ENCODE measurements around the gene WDR64. TPM values are rescaled to one million over a fixed set of nuclear protein-coding genes. Genes with fewer than 3 reads are reported as not detected.

WDR64 gene
- total RNA-seq, 2 experiments from 2014 or later = 0.21 to 0.31 TPM

DNA sequence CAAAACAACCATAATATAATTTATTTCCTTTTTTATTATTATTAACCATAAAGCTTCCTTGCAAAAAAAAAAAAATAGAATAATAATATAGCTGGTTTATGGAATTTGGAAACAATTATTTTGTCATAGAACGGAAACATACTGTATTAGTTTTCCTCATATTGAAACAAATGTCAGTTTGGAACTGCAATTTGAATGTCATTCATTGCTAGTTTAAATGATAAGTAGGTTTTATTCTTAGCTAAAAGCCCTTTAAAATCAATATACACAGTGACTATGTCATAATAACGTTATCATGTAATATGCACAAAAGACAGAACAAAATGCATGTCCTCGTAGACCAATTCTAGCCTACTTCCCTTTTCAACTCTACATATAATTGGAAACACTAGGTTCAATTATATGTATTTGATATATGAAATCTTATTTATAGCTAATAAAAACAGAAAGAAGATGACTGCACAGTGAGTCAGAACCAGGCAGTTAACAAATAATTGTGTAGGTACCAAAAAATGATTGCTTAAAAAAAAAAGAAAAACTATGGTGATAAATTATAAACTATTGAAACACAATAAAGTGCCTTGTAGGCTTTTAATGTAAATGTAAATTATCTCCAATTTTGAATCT is 110.7 kb downstream of the WDR64 start:
- Mint-ChIP-seq H3K9me3 (ENCODE audit: insufficient read depth) (no peaks in the 10 kb centered on the region), H3K27me3 (ENCODE audit: low read depth) (no peaks in the 10 kb centered on the region), H3K4me1 (ENCODE audit: low read depth) (no peaks in the 10 kb centered on the region), H3K4me3 (no peak overlapping the region), H3K36me3 (ENCODE audit: low read depth) (no peaks in the 10 kb centered on the region), H3K27ac (no peak overlapping the region)
- DNase-seq (no peak), ATAC-seq (no peak)
- POLR2A ChIA-PET = no interaction called here
- CTCF ChIA-PET = no interaction called here

DNA sequence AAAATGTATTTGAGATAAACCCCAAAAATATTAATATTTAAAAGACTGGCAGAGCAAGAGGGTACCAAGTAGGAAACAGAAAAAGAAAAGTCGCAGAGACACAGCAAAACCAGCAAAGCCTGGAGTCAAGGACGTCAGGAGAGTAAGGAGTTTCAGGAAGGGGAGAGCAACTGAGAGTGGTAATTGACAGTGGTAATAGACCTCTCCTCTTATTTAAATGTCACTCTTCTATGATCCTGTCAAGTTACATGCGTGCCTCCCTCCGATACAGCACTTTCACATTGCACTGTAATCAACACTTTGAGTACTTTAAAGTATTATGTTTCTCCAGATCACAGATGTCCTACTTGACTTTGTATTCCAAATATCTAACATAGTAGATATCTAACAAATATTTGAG is 113.3 kb downstream of the WDR64 start:
- ChIA-PET POLR2A (no interaction called here), CTCF (interaction anchor here (1.2 kb wide), 1 partner anchor 155 kb away, joined by 3 read pairs; no protein-coding TSS in a partner anchor)
- Mint-ChIP-seq H3K27me3 (ENCODE audit: low read depth) (no peaks in the 10 kb centered on the region), H3K27ac (no peak overlapping the region), H3K4me3 (no peak overlapping the region), H3K9me3 (ENCODE audit: insufficient read depth) (no peaks in the 10 kb centered on the region), H3K36me3 (ENCODE audit: low read depth) (no peaks in the 10 kb centered on the region), H3K4me1 (ENCODE audit: low read depth) (no peaks in the 10 kb centered on the region)
- no peak for DNase-seq
- ATAC-seq = no peak

DNA sequence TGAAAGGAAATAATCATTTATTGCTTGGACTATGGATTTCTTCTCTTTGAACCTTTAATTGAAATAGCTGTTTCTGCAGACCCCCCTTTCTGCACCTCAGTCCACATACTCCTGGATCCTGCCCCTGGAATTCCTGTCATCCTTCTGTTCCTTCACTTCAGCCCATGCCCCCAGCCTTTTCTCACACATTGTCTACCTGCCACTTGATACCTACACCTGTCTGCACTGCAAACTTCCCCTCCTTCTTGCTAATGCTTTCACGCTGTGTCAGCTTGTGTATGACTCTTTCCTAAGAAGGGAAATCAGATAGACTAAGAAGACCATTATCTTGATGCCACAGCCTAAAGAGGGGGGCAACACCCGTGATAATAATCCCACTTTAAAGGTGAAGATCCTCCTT is 115.7 kb downstream of the WDR64 start:
- H3K9me3 Mint-ChIP-seq (ENCODE audit: insufficient read depth) = no peaks in the 10 kb centered on the region
- H3K27me3 Mint-ChIP-seq (ENCODE audit: low read depth) = no peaks in the 10 kb centered on the region
- H3K27ac Mint-ChIP-seq = no peak overlapping the region
- H3K4me1 Mint-ChIP-seq (ENCODE audit: low read depth) = no peaks in the 10 kb centered on the region
- H3K4me3 Mint-ChIP-seq = no peak overlapping the region
- no peaks in the 10 kb centered on the region for H3K36me3 Mint-ChIP-seq (ENCODE audit: low read depth)
- DNase-seq (no peak), ATAC-seq (no peak)
- ChIA-PET POLR2A (no interaction called here), CTCF (interaction anchor here (0.6 kb wide), 1 partner anchor 156 kb away, joined by 3 read pairs; no protein-coding TSS in a partner anchor)

DNA sequence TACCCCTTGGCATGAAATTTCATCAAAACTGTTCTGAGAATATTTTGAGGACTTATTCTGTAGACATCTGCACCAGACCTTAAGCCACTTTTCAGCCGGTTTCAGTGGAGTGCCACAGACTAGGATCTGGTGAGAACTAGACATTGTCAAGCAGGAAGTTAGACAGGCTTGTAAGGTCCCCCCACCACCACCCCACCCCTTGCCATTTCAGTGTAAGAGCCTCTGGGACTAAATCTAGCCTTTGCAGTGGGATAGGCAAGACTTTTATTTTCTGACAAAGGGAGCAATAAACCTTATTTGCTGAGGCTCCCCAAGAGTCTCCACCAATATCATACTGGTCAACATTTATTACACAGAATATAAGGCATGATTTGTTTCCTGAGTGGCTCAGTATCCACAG is 118.0 kb downstream of the WDR64 start:
- no peaks in the 10 kb centered on the region for H3K27me3 Mint-ChIP-seq (ENCODE audit: low read depth)
- no peaks in the 10 kb centered on the region for H3K9me3 Mint-ChIP-seq (ENCODE audit: insufficient read depth)
- ATAC-seq (no peak), DNase-seq (no peak)
- POLR2A ChIA-PET = no interaction called here
- no peaks in the 10 kb centered on the region for H3K36me3 Mint-ChIP-seq (ENCODE audit: low read depth)
- H3K4me1 Mint-ChIP-seq (ENCODE audit: low read depth) = no peaks in the 10 kb centered on the region
- no peak overlapping the region for H3K4me3 Mint-ChIP-seq
- CTCF ChIA-PET = no interaction called here
- no peak overlapping the region for H3K27ac Mint-ChIP-seq

DNA sequence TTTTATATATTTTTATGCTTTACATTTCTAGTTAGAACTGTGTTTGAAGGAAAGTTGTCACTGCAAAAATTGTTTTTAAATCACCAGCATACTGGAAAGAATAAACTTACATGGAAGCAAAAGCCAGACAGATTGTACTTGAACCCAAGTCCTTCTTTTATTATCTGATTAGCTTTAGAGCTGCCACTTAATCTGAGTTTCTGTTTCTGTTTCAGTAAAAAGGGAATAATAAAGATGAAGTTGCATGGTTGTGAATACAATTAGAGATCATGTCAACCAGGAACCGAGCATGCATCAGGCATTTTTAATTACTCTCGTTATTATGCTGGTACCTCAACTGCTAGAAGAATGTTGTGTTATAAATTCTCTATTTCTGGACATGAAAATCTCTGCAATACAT is 119.0 kb downstream of the WDR64 start:
- Mint-ChIP-seq H3K36me3 (ENCODE audit: low read depth) (no peaks in the 10 kb centered on the region), H3K9me3 (ENCODE audit: insufficient read depth) (no peaks in the 10 kb centered on the region)
- CTCF ChIA-PET = no interaction called here

DNA sequence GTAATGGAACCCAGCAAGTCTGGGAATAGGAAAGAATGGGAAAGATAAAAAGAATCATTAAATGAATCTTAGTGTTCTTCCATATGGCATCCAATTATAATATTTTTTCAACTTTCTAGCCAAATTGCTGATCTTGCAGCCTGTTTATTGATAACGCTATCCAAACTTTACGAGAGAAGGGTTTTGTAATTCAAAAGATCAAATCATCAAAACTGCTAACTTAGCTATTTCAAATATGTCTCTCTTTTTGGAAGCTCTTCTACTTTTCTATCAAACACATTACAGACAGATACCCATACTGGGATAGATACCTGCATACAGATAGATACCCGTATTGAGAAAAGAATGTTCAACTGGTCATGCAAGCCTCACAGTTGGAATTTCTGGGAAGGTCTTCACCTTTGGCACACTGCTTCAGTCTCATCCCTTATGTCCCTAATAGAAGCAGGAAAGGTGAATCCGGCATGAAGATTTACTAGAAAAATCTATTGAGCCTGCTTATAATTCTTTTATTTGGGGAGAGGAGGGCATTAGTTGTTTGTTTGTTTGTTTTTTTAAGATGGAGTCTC is 120.9 kb downstream of the WDR64 start:
- DNase-seq (no peak), ATAC-seq (no peak)
- Mint-ChIP-seq H3K36me3 (ENCODE audit: low read depth) (no peaks in the 10 kb centered on the region), H3K4me3 (no peak overlapping the region), H3K27me3 (ENCODE audit: low read depth) (no peaks in the 10 kb centered on the region), H3K27ac (no peak overlapping the region), H3K9me3 (ENCODE audit: insufficient read depth) (no peaks in the 10 kb centered on the region), H3K4me1 (ENCODE audit: low read depth) (no peaks in the 10 kb centered on the region)
- ChIA-PET POLR2A (no interaction called here), CTCF (no interaction called here)

More for the DNA sequence above, 119.0 kb downstream of the WDR64 start:
- H3K4me3 Mint-ChIP-seq = no peak overlapping the region
- ATAC-seq (no peak), DNase-seq (no peak)
- H3K27me3 Mint-ChIP-seq (ENCODE audit: low read depth) = no peaks in the 10 kb centered on the region
- no peak overlapping the region for H3K27ac Mint-ChIP-seq
- H3K4me1 Mint-ChIP-seq (ENCODE audit: low read depth) = no peaks in the 10 kb centered on the region
- POLR2A ChIA-PET = no interaction called here

DNA sequence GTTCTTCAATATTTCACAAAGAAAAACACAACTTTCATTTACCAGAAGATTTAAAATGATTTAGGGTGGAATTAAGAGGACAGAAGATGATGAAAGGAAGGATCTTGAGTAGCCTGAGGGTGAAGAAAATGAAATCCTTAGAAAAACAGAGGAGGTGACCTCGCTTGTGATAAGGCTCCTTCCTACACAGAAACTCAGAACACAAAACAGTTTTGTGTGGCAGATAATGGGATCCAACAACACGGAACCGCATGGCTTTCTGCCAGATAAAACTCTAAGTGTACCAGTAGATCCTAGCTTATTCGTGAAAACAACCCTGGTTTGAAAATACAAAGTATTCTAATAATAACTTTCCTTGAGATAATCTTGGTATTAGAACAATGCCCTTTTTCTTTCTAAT is 121.9 kb downstream of the WDR64 start:
- no peak for ATAC-seq
- Mint-ChIP-seq H3K27ac (no peak overlapping the region), H3K9me3 (ENCODE audit: insufficient read depth) (no peaks in the 10 kb centered on the region), H3K4me1 (ENCODE audit: low read depth) (no peaks in the 10 kb centered on the region), H3K27me3 (ENCODE audit: low read depth) (no peaks in the 10 kb centered on the region), H3K4me3 (no peak overlapping the region), H3K36me3 (ENCODE audit: low read depth) (no peaks in the 10 kb centered on the region)
- ChIA-PET POLR2A (no interaction called here), CTCF (no interaction called here)
- DNase-seq = no peak

DNA sequence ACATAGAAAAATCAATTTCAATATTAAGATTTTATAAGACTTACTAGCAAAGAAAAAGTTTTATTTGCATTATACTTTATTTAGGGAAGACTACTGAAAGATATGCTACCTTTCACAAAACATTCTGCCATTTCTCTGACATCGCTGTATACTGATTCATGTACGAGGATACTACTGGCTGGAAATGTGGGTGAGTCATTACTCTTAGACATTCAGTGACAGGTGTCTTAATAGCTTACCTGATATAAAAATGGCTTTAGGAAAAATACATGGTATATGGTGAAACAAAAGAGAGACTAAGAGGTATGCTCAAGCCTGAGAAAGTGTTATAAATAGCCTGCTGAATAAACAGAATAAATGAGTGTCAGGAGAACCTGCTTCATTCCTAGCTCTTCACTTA is 122.9 kb downstream of the WDR64 start:
- Mint-ChIP-seq H3K9me3 (ENCODE audit: insufficient read depth) (no peaks in the 10 kb centered on the region), H3K4me1 (ENCODE audit: low read depth) (no peaks in the 10 kb centered on the region), H3K36me3 (ENCODE audit: low read depth) (no peaks in the 10 kb centered on the region), H3K27me3 (ENCODE audit: low read depth) (no peaks in the 10 kb centered on the region), H3K4me3 (no peak overlapping the region), H3K27ac (no peak overlapping the region)
- ChIA-PET POLR2A (no interaction called here), CTCF (no interaction called here)
- ATAC-seq (no peak), DNase-seq (no peak)

DNA sequence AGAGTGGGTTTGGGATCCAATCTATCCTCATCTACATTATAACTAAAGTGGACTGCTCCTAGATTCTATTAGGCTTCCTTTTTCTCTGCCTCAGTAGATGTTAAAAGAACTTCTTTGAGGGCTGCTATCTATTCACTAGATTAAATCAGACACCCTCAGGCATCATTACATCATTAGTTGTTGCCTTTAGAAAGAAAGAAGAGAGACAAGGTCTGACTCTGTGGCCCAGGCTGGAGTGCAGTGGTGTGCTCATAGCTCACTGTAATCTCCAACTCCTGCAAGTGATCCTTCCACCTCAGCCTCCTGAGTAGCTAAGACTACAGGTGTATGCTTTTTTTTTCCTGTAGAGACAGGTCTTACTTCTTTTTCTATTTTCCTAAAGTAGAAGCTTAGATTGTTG is 124.8 kb downstream of the WDR64 start:
- Mint-ChIP-seq H3K9me3 (ENCODE audit: insufficient read depth) (no peaks in the 10 kb centered on the region), H3K27ac (no peak overlapping the region), H3K36me3 (ENCODE audit: low read depth) (no peaks in the 10 kb centered on the region), H3K27me3 (ENCODE audit: low read depth) (no peaks in the 10 kb centered on the region), H3K4me3 (no peak overlapping the region), H3K4me1 (ENCODE audit: low read depth) (no peaks in the 10 kb centered on the region)
- DNase-seq (no peak), ATAC-seq (no peak)
- CTCF ChIA-PET = no interaction called here
- POLR2A ChIA-PET = no interaction called here

DNA sequence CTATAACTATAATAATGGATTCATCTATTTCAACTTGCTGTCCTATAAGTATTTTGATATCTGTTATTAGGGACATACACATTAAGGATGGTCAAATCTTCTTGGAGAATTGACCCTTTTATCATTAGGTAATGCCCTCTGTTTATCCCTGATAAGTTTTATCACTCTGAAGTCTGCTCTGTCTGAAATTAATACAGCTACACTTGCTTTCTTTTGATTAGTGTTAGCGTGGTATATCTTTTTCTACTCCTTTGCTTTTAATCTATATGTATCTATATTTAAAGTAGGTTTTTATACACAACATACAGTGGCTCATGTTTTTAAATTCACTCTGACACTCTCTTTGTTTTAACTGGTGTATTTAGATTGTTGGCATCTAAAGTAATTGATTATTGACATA is 126.0 kb downstream of the WDR64 start:
- ChIA-PET CTCF (no interaction called here), POLR2A (no interaction called here)
- H3K27ac Mint-ChIP-seq = no peak overlapping the region
- H3K9me3 Mint-ChIP-seq (ENCODE audit: insufficient read depth) = no peaks in the 10 kb centered on the region
- no peak overlapping the region for H3K4me3 Mint-ChIP-seq
- no peaks in the 10 kb centered on the region for H3K27me3 Mint-ChIP-seq (ENCODE audit: low read depth)
- no peaks in the 10 kb centered on the region for H3K4me1 Mint-ChIP-seq (ENCODE audit: low read depth)
- no peak for ATAC-seq
- no peaks in the 10 kb centered on the region for H3K36me3 Mint-ChIP-seq (ENCODE audit: low read depth)
- DNase-seq = no peak

DNA sequence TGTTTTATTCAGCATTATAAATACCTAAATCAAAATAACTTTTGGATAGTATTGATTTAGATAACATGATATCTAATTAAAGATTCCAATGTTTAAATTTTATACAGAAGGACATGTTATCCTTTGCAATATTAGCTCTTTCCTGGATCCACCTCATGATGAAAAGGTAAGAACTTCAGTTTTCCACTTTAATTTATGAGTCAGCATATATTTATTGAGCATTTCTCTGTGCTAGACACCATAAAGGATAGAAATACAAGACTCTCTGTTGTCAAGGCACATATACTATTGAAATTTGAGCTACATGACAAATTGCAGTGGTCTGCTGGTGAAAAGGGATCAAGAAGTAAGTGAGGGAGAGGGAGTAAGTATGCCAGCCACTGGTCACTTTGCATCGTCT is 127.8 kb downstream of the WDR64 start:
- ChIA-PET POLR2A (no interaction called here), CTCF (no interaction called here)
- ATAC-seq = no peak
- Mint-ChIP-seq H3K27me3 (ENCODE audit: low read depth) (no peaks in the 10 kb centered on the region), H3K36me3 (ENCODE audit: low read depth) (no peaks in the 10 kb centered on the region), H3K27ac (no peak overlapping the region), H3K9me3 (ENCODE audit: insufficient read depth) (no peaks in the 10 kb centered on the region), H3K4me1 (ENCODE audit: low read depth) (no peaks in the 10 kb centered on the region), H3K4me3 (no peak overlapping the region)
- no peak for DNase-seq

DNA sequence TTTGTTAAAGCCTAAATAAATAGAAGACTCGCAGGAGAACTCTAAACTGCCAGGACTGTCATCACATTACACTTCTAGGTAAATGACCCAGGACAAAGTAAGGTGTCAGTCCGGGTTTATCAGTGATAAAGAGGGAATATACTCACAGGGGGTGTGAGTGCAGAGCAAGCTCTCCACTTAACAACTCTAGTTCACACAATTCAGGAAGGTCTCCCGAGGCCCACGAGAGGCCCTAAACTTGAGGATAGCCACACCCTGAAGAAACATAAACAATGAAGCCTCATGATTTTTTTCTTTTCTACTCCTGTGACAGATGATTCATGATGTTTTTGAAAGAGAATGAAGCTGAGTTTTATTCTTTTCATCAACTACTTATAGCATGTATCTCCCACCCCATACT is 130.3 kb downstream of the WDR64 start:
- DNase-seq (no peak), ATAC-seq (no peak)
- Mint-ChIP-seq H3K4me1 (ENCODE audit: low read depth) (no peaks in the 10 kb centered on the region), H3K27ac (no peak overlapping the region), H3K4me3 (no peak overlapping the region), H3K9me3 (ENCODE audit: insufficient read depth) (no peaks in the 10 kb centered on the region), H3K27me3 (ENCODE audit: low read depth) (no peaks in the 10 kb centered on the region), H3K36me3 (ENCODE audit: low read depth) (no peaks in the 10 kb centered on the region)
- ChIA-PET POLR2A (no interaction called here), CTCF (no interaction called here)

DNA sequence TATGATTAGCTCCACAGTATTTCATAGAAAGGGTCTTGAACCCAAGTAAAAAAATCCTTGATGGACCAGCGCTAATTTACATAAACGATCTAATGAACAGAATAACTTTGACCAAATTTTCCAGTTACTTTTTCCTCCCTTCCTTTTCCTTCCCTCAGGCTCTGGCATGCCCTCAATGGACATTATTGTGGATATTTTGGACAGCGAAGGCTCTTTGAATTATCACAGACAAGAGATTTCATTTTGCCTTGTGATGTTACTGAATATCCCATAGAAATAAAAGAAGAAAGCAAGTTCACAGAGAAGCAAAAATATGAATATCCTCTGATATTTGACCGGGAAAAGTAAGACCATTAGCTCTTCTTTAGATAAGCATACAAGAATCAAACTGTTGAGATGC is 135.6 kb downstream of the WDR64 start:
- no peak overlapping the region for H3K27ac Mint-ChIP-seq
- DNase-seq (no peak), ATAC-seq (no peak)
- no peak overlapping the region for H3K4me3 Mint-ChIP-seq
- no peaks in the 10 kb centered on the region for H3K36me3 Mint-ChIP-seq (ENCODE audit: low read depth)
- H3K4me1 Mint-ChIP-seq (ENCODE audit: low read depth) = no peaks in the 10 kb centered on the region
- no peaks in the 10 kb centered on the region for H3K27me3 Mint-ChIP-seq (ENCODE audit: low read depth)
- ChIA-PET POLR2A (no interaction called here), CTCF (interaction anchor here (0.6 kb wide), 1 partner anchor 176 kb away, joined by 3 read pairs; no protein-coding TSS in a partner anchor)
- no peaks in the 10 kb centered on the region for H3K9me3 Mint-ChIP-seq (ENCODE audit: insufficient read depth)

All from activated CD8-positive, alpha-beta T cell treated with anti-CD3 and anti-CD28 coated beads, Interleukin-2, amount 10 ng/mL, durations not matched to agents 7 days and 5 days (primary cell).